ENCODE results near the gene TAP1. TPM values are rescaled to one million over a fixed set of nuclear protein-coding genes. Genes with fewer than 3 reads are reported as not detected.
"Not testable (repeated sequence)": the region's sequence is repeated elsewhere in the genome, so short reads cannot be mapped to it uniquely, and the experiment has no call there.

Gene TAP1
- polyA plus RNA-seq, 2 of the 4 experiments (the other 2 are of a cell fraction), result 19.0 to 21.2 TPM

DNA sequence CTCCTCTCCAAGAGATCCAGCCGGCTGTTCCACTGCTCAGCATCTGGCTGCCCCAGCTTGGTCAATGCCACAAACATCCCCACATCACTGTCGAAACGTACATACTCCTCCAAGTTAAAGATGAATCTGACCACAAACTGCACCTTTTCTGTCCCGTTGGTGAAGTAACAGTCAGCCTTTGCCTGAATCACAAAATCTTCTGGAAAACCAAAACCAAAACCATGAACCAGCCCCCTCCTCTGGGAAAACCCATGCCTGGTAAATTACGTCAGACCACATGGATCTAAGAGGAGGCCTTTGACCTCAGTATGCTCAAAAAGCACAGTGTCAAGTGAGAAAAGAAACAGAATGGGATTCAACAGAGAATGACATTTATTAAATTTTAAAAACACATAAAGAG, 38.4 kb downstream of the TAP1 start (continued):
- TF ChIP-seq, protein P1, sequence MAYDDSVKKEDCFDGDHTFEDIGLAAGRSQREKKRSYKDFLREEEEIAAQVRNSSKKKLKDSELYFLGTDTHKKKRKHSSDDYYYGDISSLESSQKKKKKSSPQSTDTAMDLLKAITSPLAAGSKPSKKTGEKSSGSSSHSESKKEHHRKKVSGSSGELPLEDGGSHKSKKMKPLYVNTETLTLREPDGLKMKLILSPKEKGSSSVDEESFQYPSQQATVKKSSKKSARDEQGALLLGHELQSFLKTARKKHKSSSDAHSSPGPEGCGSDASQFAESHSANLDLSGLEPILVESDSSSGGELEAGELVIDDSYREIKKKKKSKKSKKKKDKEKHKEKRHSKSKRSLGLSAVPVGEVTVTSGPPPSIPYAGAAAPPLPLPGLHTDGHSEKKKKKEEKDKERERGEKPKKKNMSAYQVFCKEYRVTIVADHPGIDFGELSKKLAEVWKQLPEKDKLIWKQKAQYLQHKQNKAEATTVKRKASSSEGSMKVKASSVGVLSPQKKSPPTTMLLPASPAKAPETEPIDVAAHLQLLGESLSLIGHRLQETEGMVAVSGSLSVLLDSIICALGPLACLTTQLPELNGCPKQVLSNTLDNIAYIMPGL (CRISPR knock-in tag; IDR thresholded peaks at IDR 0.05; ENCODE audit: borderline replicate concordance), result no peak
- TF ChIP-seq RAD21 (conservative IDR thresholded peaks at IDR 0.05 in 1 of 2, IDR thresholded peaks at IDR 0.05 in 1 of 2), result no peak
- TF ChIP-seq NR3C1 (IDR thresholded peaks at IDR 0.05), result no peak
- no peak for TF ChIP-seq GATA3 (IDR thresholded peaks at IDR 0.05; ENCODE audit: borderline replicate concordance)
- no peak for TF ChIP-seq FOSL2 (IDR thresholded peaks at IDR 0.05)
- TF ChIP-seq FOSL2 (CRISPR knock-in tag; IDR thresholded peaks at IDR 0.05), result no peak

DNA sequence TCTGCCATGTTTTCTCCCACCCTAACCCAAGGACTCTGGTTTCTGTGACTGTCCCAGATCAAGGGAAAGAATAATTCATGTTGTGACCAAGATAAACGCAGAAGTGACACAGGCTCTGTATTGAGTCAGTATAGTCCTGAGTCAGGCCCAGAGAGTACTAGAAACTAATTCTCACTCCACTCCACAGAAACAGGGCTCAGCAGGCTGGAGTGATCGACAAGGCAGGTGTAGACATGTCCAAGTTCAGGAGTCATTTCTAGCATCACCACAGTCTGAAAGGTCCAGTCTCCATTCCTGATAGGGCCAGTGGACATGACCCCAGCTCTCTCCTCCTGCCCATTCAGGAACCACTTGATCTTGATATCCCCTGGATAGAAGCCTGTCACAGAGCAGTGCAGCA, 39.4 kb downstream of the TAP1 start:
- FAIRE-seq, result no peak
- WGBS (ENCODE audit: missing lambda C conversion rate), result 65% methylated on average over 2 of the region's 2 CpGs
- Histone ChIP-seq H3K27ac (no peak overlapping the region), H3K4me1 (no peaks in the 10 kb centered on the region), H3K4me2 (no peak overlapping the region), H3K9me3 (no peaks in the 10 kb centered on the region), H3K4me3 (no peak overlapping the region)
- CTCF ChIA-PET, result interaction anchor here (0.6 to 1.2 kb wide), 2 partner anchors 20 to 54 kb away, joined by 3 read pairs; no protein-coding TSS in a partner anchor
- no peak for TF ChIP-seq ZC3H11A (IDR thresholded peaks at IDR 0.05)
- no peak for TF ChIP-seq CBX2 (IDR thresholded peaks at IDR 0.05; ENCODE audit: borderline replicate concordance, low read depth)
- no peak for DNase-seq (ENCODE audit: low read depth in 1 of 2, low spot score in 1 of 2)
- POLR2A ChIA-PET, result no interaction called here
- ATAC-seq, result no peak

DNA sequence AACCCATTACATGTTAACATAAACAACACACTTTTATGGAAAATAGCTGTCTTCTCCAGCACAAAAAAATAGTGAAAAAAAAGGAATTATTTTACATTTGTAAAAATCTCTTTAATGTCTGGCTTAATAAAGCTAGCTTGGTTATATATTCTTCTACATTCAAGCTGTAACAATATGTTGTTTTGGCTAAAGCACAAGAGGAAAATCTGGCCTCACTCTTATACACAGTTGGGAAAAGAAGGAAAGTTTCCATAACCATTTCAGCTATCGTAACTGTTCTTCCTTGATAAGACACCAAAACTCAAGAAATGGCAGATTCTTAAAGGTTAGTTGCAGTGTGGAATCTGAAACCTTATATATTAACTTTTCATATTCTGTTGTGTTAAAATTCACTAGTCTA, 44.3 kb downstream of the TAP1 start:
- CTCF ChIA-PET, result interaction anchor here (0.6 to 0.8 kb wide), 2 partner anchors 13 to 30 kb away, joined by 3 read pairs; partner anchors contain the start of gene TAP2
- H3K27ac ChIP-seq, result no peak overlapping the region
- ATAC-seq (no peak), DNase-seq (ENCODE audit: low read depth in 1 of 2, low spot score in 1 of 2) (no peak), FAIRE-seq (no peak)
- TF ChIP-seq, protein P2, sequence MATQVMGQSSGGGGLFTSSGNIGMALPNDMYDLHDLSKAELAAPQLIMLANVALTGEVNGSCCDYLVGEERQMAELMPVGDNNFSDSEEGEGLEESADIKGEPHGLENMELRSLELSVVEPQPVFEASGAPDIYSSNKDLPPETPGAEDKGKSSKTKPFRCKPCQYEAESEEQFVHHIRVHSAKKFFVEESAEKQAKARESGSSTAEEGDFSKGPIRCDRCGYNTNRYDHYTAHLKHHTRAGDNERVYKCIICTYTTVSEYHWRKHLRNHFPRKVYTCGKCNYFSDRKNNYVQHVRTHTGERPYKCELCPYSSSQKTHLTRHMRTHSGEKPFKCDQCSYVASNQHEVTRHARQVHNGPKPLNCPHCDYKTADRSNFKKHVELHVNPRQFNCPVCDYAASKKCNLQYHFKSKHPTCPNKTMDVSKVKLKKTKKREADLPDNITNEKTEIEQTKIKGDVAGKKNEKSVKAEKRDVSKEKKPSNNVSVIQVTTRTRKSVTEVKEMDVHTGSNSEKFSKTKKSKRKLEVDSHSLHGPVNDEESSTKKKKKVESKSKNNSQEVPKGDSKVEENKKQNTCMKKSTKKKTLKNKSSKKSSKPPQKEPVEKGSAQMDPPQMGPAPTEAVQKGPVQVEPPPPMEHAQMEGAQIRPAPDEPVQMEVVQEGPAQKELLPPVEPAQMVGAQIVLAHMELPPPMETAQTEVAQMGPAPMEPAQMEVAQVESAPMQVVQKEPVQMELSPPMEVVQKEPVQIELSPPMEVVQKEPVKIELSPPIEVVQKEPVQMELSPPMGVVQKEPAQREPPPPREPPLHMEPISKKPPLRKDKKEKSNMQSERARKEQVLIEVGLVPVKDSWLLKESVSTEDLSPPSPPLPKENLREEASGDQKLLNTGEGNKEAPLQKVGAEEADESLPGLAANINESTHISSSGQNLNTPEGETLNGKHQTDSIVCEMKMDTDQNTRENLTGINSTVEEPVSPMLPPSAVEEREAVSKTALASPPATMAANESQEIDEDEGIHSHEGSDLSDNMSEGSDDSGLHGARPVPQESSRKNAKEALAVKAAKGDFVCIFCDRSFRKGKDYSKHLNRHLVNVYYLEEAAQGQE (IDR thresholded peaks at IDR 0.05), result no peak
- 38% methylated on average over 1 of the region's 1 CpG for WGBS (ENCODE audit: missing lambda C conversion rate)
- no peak overlapping the region for H3K4me2 ChIP-seq
- no peaks in the 10 kb centered on the region for H3K9me3 ChIP-seq
- no peaks in the 10 kb centered on the region for H3K4me1 ChIP-seq
- POLR2A ChIA-PET, result no interaction called here
- no peak overlapping the region for H3K4me3 ChIP-seq

DNA sequence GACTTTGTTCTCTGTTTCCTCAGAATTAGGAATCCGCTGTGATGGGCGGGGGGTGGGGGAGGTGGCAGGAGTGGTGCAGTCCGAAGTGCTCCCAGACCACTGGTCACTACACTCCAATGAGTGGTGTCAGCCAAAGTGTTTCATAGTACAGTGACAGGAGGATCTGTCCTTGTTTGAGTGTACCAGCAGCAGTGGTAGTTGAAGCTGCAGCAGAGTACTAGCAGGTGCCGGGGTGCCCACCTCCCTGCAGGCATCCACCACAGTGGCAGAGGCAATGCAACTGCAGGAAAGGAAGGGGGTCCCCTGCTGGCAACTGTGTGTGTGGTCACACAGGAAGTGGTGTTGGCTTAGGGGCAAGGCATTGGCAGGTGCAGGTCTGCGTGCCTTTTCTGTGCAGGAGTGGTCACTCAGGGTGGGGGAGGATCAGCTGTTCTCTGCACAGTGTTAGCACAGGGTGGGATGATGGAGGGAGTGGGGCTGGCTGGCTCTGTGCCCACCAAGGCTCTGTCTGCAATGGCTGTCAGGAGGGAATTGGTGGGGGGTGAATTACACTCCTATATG, 46.4 kb downstream of the TAP1 start:
- POLR2A ChIA-PET, result no interaction called here
- DNase-seq (ENCODE audit: low read depth in 1 of 2, low spot score in 1 of 2), result no peak
- H3K27ac ChIP-seq, result no peak overlapping the region
- no peaks in the 10 kb centered on the region for H3K4me1 ChIP-seq
- ATAC-seq, result no peak
- 80% methylated on average over 1 of the region's 5 CpGs for WGBS (ENCODE audit: missing lambda C conversion rate)
- H3K4me2 ChIP-seq, result no peak overlapping the region
- no peak overlapping the region for H3K4me3 ChIP-seq
- FAIRE-seq, result no peak
- TF ChIP-seq, protein P3, sequence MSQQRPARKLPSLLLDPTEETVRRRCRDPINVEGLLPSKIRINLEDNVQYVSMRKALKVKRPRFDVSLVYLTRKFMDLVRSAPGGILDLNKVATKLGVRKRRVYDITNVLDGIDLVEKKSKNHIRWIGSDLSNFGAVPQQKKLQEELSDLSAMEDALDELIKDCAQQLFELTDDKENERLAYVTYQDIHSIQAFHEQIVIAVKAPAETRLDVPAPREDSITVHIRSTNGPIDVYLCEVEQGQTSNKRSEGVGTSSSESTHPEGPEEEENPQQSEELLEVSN (IDR thresholded peaks at IDR 0.05; ENCODE audit: borderline replicate concordance, low read depth), result no peak
- no peak for TF ChIP-seq CHD4 (IDR thresholded peaks at IDR 0.05; ENCODE audit: borderline replicate concordance)
- no peak for TF ChIP-seq EHMT2 (IDR thresholded peaks at IDR 0.05; ENCODE audit: low read depth)
- no peak for TF ChIP-seq POLR2A (IDR thresholded peaks at IDR 0.05; ENCODE audit: low read length)
- no peak for TF ChIP-seq JUNB (IDR thresholded peaks at IDR 0.05)
- no peak for TF ChIP-seq KDM5A (IDR thresholded peaks at IDR 0.05)
- TF ChIP-seq, protein P4, sequence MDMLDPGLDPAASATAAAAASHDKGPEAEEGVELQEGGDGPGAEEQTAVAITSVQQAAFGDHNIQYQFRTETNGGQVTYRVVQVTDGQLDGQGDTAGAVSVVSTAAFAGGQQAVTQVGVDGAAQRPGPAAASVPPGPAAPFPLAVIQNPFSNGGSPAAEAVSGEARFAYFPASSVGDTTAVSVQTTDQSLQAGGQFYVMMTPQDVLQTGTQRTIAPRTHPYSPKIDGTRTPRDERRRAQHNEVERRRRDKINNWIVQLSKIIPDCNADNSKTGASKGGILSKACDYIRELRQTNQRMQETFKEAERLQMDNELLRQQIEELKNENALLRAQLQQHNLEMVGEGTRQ (IDR thresholded peaks at IDR 0.05), result no peak
- TF ChIP-seq HDAC2 (IDR thresholded peaks at IDR 0.05), result no peak
- TF ChIP-seq NPAS2 (CRISPR knock-in tag; IDR thresholded peaks at IDR 0.05; ENCODE audit: borderline replicate concordance), result no peak
- TF ChIP-seq NR3C1 (IDR thresholded peaks at IDR 0.05), result no peak
- CTCF ChIA-PET, result interaction anchor here (0.6 to 1.4 kb wide), 2 partner anchors 394 to 425 kb away, joined by 3 read pairs; no protein-coding TSS in a partner anchor
- H3K9me3 ChIP-seq, result no peaks in the 10 kb centered on the region

DNA sequence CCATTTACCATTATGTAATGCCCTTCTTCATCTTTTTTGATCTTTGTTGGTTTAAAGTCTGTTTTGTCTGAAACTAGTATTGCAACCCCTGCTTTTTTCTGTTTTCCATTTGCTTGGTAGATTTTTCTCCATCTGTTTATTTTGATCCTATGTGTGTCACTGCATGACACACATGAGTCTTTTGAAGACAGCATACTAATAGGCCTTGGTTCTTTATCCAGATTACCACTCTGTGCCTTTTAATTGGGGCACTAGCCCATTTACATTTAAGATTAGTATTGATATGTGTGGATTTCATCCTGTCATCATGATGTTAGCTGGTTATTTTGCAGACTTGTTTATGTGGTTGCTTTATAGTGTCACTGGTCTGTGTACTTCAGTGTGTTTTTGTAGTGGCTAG, 48.1 kb downstream of the TAP1 start:
- DNase-seq (ENCODE audit: low read depth in 1 of 2, low spot score in 1 of 2); H3K4me3 ChIP-seq; FAIRE-seq; H3K4me1 ChIP-seq; H3K27ac ChIP-seq; ATAC-seq; POLR2A ChIA-PET; H3K4me2 ChIP-seq; H3K9me3 ChIP-seq: not testable (repeated sequence)
- CTCF ChIA-PET, result interaction anchor here (0.7 to 1.2 kb wide), 2 partner anchors 9 to 21 kb away, joined by 3 to 5 read pairs; no protein-coding TSS in a partner anchor

Data from A549 (cell line).